GM21367 (cell line): ENCODE data around the gene RAD23B.

Experiments
- ATAC-seq: cut with Tn5 transposase; IDR thresholded peaks from one replicate; pipeline ENCODE4 v1.9.1; 2021; ENCODE audit not compliant: unreplicated experiment

Gene RAD23B

DNA sequence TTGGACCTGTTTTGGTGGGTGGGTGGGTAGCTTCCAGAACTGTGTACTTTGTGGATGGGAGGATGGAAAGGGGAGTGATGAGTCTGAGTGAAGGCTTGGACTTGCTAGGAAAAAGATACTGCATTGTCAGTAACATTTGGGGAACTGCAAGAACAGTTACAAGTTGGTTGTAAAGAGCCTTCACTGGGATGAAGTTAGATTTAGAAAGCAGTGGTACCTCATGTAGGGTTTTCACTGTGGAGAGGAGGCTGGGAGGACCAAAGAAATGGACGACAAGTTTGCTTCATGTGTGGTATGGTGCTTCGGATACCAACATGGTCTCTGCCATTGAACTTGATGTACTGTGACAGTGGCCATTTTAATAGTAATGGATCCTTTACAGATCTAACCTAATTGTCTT is 50.3 kb downstream of the RAD23B start:
- ATAC-seq, result no peak

GRCh38 chr9:107334103-107334776 is 51.2 kb downstream of the RAD23B start:
- no peak for ATAC-seq

DNA sequence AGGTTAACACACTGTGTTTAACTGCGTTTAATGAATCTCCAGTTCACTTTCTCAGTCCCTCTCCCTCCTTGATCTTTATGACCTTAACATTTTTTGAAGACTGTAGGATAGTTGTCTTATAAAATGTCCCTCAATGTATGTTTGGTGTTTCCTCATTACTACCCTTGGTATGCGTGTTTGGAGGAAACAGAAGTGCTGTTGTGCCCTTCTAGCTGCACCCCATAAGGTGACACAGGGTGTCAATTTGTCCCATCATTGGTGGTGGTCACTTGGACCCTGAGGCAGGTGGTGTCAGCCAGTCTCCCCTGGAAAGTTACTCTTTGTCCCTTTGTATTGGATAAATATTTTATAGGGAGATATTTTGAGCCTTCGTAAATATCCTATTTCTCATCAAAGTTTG is 52.3 kb downstream of the RAD23B start:
- ATAC-seq, result no peak

DNA sequence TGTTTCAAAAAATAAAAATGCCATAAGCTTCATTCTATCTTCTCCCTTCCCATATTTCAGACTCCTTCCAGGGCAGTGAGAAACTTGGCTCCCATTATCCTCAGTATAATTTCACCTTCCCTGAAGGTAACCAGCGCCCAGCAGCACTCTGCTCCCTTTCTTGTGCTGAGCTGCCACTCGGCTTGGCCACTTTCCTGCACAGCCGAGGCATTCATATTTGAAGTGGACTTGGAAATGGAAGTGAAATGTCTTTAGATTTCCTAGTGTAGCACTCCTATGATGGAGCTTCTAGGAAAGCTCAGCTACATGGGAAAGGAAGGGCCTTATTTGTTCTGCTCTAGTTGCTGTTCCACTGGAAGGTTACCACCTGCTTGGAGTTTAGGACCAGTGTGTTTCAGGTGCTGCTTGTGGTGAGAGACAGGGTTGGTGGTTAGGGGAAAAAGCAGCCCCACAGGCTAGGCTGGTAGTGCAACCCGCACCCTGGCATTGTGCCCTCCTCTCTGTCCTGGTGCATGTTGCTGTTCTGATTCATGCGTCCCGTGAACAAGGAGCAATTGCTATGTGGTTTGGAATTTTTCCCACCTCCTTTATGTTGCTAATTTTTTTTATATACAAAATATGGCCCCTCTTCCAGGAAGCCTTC is 53.8 kb downstream of the RAD23B start:
- no peak for ATAC-seq

GRCh38 chr9:107337676-107338590 is 54.9 kb downstream of the RAD23B start:
- no peak for ATAC-seq

GRCh38 chr9:107338911-107339659 is 56.0 kb downstream of the RAD23B start:
- no peak for ATAC-seq

GRCh38 chr9:107340920-107341632 is 58.0 kb downstream of the RAD23B start:
- ATAC-seq, result peak; percentile 76

GRCh38 chr9:107342476-107343161 is 59.5 kb downstream of the RAD23B start:
- no peak for ATAC-seq

DNA sequence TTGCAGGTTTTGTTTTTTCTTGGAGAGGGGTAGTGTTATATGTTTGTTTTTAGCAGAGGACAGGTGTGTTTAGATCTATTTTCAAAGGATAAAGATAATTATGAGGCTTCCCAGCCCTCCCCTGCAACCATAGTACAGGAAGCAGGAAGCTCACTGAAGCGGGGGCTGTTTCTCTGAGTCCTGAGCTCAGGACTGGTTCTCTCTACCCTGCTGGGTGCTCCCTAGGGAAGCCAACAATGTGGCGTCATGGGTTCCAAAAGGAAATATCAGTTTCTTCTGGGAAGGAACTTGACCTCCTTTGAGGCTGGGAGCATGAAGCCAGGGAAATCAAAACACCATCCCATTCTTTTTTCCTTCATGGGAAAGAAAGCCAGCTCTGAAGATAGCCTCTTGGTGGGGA is 62.2 kb downstream of the RAD23B start:
- ATAC-seq, result no peak

- ATAC-seq, result no peak
Observed at GRCh38 chr9:107348836-107349235, 65.8 kb downstream of the RAD23B start.

GRCh38 chr9:107350443-107350842 is 67.4 kb downstream of the RAD23B start:
- no peak for ATAC-seq

DNA sequence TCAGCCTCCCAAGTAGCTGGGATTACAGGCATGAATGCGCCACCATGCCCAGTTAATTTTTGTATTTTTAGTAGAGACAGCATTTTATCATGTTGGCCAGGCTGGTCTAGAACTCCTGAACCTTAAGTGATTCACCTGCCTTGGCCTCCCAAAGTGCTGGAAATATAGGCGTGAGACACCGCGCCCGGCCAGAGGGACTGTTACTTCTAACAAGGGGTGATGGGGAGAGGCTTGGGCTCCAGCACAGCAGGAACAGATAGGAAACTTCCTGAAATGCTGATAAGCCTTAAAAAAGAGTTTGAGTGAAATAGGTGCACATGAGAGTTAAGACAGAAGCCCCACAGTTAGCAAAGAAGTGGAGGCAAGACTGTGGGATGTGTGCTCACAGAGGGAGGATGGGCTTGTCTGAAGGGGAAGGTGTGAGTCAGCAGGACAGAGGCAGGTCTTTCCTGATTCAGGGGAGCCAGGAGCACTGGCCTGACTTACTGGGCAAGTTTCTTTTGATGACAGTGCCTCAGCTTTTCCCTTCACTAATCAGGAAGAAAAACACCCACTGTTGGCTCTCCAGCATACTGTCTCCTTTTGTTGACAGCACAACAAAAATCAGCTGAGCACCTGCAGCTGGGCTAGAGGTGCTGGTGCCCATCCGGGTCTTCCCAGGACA is 68.4 kb downstream of the RAD23B start:
- ATAC-seq, result no peak

DNA sequence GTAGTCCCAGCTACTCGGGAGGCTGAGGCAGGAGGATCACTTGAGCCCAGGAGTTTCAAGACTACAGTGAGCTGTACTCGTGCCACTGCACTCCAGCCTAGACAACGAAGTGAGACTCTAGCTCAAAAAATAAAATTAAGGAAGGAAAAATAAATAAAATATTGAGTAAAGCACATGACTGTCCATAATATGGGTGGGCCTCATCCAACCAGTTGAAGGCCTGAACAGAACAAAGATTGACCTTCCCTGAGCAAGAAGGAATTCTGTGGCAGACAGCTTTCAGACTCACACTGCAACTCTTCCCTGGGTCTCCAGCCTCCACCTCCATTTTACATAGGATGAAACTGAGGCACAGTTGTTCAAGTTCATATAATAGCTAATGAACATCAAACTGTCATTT is 72.3 kb downstream of the RAD23B start:
- ATAC-seq, result no peak

- no peak for ATAC-seq
Observed at GRCh38 chr9:107358986-107359385, 75.9 kb downstream of the RAD23B start.

GRCh38 chr9:107360098-107360497 is 77.0 kb downstream of the RAD23B start:
- ATAC-seq, result no peak

DNA sequence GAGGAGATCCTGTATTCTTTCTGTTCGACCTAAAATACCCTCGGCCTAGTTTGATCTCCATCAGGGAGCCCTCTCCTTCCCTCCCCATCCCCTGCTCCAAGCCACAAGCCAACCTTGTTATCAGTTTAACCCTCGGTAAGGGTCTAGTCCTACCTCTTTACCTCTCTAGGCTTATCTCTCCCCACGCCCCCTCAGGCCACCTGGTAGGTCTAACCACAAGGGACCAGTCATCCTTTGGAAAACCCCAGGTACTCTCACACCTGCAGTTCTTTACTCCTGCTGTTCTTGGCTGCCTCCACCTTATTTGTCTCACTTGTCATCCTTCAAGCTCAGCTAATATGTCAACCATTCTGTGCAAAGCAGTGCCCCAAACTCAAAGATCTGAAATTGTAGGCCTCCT is 78.7 kb downstream of the RAD23B start:
- ATAC-seq, result no peak

DNA sequence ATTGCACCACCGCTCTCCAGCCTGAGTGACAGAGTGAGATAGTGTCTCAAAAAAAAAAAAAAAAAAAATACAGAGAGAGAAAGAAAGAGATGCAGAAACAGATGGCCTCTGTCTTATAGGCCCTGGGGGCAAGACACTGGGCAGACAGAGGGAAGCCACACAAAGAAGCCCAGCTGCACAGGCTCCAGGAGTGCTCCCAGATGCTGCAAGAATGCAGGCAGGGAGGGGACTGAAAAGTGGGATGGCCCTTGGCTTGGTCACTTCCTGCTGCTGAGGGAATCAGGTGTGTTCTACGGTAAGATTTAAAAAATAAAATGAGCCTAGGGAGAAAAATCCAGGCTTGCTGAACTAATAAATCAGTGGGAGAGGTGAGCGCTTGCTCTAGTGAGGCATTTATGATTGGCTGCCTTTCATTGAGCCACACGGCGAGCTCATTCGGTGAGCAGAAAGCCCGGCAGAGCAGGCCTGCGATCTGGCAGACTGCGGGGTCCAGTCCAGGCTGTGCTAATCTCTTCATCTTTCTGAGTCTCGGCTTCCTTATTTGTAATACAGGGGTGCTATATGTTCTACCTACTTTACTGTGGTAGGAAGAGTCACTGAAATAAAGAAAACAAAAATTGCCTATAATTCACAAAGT is 80.6 kb downstream of the RAD23B start:
- no peak for ATAC-seq

GRCh38 chr9:107367727-107368502 is 84.8 kb downstream of the RAD23B start:
- ATAC-seq, result no peak
